MG63 (cell line): Measurements from ENCODE around the gene TMEM9. TPM values are rescaled to one million over a fixed set of nuclear protein-coding genes. Genes with fewer than 3 reads are reported as not detected.
A peak's percentile ranks its signal among the peaks of the same experiment; 100 is the strongest.

Source experiments
- DNase-seq: peaks from one replicate; pipeline ENCODE4 v3.0.0-alpha.2; 2020
- H3K27me3 ChIP-seq: fragments of 250-450 bp; sonication (Bioruptor Pico); 2 replicates; pipeline ENCODE4 v1.5.1; 2020; ENCODE audit warnings: mild to moderate bottlenecking, moderate library complexity
- H3K36me3 ChIP-seq: fragments of 250-450 bp; sonication (Bioruptor Pico); 2 replicates; pipeline ENCODE4 v1.5.1; 2020; ENCODE audit warnings: mild to moderate bottlenecking, moderate library complexity
- H3K4me3 ChIP-seq: fragments of 250-450 bp; sonication (Bioruptor Pico); 2 replicates; pipeline ENCODE4 v1.5.1; 2020; ENCODE audit warnings: mild to moderate bottlenecking, moderate library complexity
- H3K9me3 ChIP-seq: fragments of 250-450 bp; sonication (Bioruptor Pico); 2 replicates; pipeline ENCODE4 v1.5.1; 2020; ENCODE audit warnings: mild to moderate bottlenecking, moderate library complexity
- total RNA-seq: library from RNA; depleted of rRNA; stranded (reverse); fragments of >200 nt; shearing (Covaris generic); gene quantifications from 2 replicates; pipeline ENCODE4 v1.2.3, GENCODE V29; 2014; ENCODE audit warnings: low replicate concordance; rRNA removed

The TMEM9 gene
- total RNA-seq, 1 experiment from 2014 or later, result 118 TPM

- H3K9me3 ChIP-seq, result no peaks in the 10 kb centered on the region
- no peak for DNase-seq
- peaks cover 8% of the 10 kb centered on the region; the same call in 1 of the 2 replicates for H3K27me3 ChIP-seq
- H3K4me3 ChIP-seq, result no peak overlapping the region
- H3K36me3 ChIP-seq, result no peaks in the 10 kb centered on the region
Observed at GRCh38 chr1:201091256-201091655, 63.0 kb downstream of the TMEM9 start.

GRCh38 chr1:201090541-201090940 lies 63.7 kb downstream of the TMEM9 start:
- Histone ChIP-seq H3K4me3 (no peak overlapping the region), H3K9me3 (no peaks in the 10 kb centered on the region), H3K36me3 (no peaks in the 10 kb centered on the region), H3K27me3 (peaks cover 11% of the 10 kb centered on the region; the same call in 1 of the 2 replicates)
- no peak for DNase-seq

GRCh38 chr1:201089596-201089995 lies 64.7 kb downstream of the TMEM9 start:
- Histone ChIP-seq H3K36me3 (no peaks in the 10 kb centered on the region), H3K4me3 (no peak overlapping the region), H3K9me3 (no peaks in the 10 kb centered on the region), H3K27me3 (peaks cover 11% of the 10 kb centered on the region; the same call in 1 of the 2 replicates)
- DNase-seq, result no peak

GRCh38 chr1:201088901-201089525 lies 65.3 kb downstream of the TMEM9 start:
- H3K36me3 ChIP-seq, result no peaks in the 10 kb centered on the region
- H3K9me3 ChIP-seq, result no peaks in the 10 kb centered on the region
- DNase-seq, result no peak
- peaks cover 11% of the 10 kb centered on the region; the same call in 1 of the 2 replicates for H3K27me3 ChIP-seq
- H3K4me3 ChIP-seq, result no peak overlapping the region

GRCh38 chr1:201088395-201088794 lies 65.9 kb downstream of the TMEM9 start:
- peaks cover 11% of the 10 kb centered on the region; the same call in 1 of the 2 replicates for H3K27me3 ChIP-seq
- DNase-seq, result no peak
- no peaks in the 10 kb centered on the region for H3K9me3 ChIP-seq
- H3K4me3 ChIP-seq, result no peak overlapping the region
- no peaks in the 10 kb centered on the region for H3K36me3 ChIP-seq

GRCh38 chr1:201085902-201086735 lies 68.2 kb downstream of the TMEM9 start:
- Histone ChIP-seq H3K4me3 (no peak overlapping the region), H3K9me3 (no peaks in the 10 kb centered on the region), H3K36me3 (no peaks in the 10 kb centered on the region), H3K27me3 (peaks cover 11% of the 10 kb centered on the region; the same call in 1 of the 2 replicates)
- peak; percentile 56 for DNase-seq

Other genes starting within 250 kb of the TMEM9 start
- 0.33 and 0.42 TPM in 2 replicates for gene KIF21B, start 130.8 kb downstream of the TMEM9 start, total RNA-seq
- not detected in 2 replicates for gene CACNA1S, start 42.0 kb downstream of the TMEM9 start, total RNA-seq
- not detected in 2 replicates for gene ASCL5, start 27.3 kb downstream of the TMEM9 start, total RNA-seq
- gene IGFN1, start 36.4 kb upstream of the TMEM9 start, total RNA-seq, result 0.16 TPM in 1 of 2 replicates, not detected in the other
- not detected in 2 replicates for gene PKP1, start 129.0 kb upstream of the TMEM9 start, total RNA-seq
- gene TNNT2, start 223.2 kb upstream of the TMEM9 start, total RNA-seq, result not detected in 2 replicates
- gene LAD1, start 244.8 kb upstream of the TMEM9 start, total RNA-seq, result not detected in 2 replicates